ENCODE results near the gene PIP4P1.

GRCh38 chr14:20416223-20416622 lies 45.0 kb downstream of the PIP4P1 start:
- no peak for TF ChIP-seq POLR2A (IDR thresholded peaks at IDR 0.05)
- TF ChIP-seq CTCF (IDR thresholded peaks at IDR 0.05), result no peak
- no peak for TF ChIP-seq EP300 (IDR thresholded peaks at IDR 0.05)
- no peak for TF ChIP-seq POLR2AphosphoS5 (IDR thresholded peaks at IDR 0.05)

Measured in sigmoid colon (tissue), 4 donors.